Subcutaneous adipose tissue (tissue), 4 donors: ENCODE measurements around the gene SHC4. TPM values are rescaled to one million over a fixed set of nuclear protein-coding genes. Genes with fewer than 3 reads are reported as not detected.

Source experiments
- total RNA-seq, 4 donors: library from RNA; depleted of rRNA; stranded (reverse); fragments of >200 nt; gene quantifications; one replicate each; pipeline ENCODE4 v1.1.0, GENCODE V29; 2016
- TF ChIP-seq, protein P1 (sequence below): fragments of 450-650 bp; IDR thresholded peaks from one replicate; pipeline ENCODE4 v1.5.1; 2016; ENCODE audit warnings: low read depth, mild to moderate bottlenecking, control low read depth, antibody characterized with exemption, moderate library complexity

SHC4 gene
- total RNA-seq, 4 donors from 2014 or later: 0.38 to 0.85 TPM; not detected in 2

DNA sequence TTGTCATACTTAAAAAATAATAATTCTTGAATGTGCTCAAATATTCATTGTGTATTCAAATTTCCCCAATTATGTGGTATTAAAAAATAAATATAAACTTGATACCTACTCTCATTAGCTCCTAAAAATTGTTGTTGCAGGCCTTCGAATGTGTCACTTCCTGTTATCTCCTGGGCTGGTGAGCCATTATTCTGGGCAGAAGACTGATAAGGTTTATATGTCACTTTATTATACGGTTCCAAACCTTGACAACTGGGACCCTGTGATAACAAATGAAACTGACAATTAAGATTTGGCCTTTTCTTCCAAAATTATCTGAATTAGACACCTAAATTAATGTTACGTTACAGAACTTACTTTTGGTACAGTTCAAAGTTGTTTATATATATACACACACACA lies 167.8 kb downstream of the SHC4 start:
- TF ChIP-seq, protein P1, sequence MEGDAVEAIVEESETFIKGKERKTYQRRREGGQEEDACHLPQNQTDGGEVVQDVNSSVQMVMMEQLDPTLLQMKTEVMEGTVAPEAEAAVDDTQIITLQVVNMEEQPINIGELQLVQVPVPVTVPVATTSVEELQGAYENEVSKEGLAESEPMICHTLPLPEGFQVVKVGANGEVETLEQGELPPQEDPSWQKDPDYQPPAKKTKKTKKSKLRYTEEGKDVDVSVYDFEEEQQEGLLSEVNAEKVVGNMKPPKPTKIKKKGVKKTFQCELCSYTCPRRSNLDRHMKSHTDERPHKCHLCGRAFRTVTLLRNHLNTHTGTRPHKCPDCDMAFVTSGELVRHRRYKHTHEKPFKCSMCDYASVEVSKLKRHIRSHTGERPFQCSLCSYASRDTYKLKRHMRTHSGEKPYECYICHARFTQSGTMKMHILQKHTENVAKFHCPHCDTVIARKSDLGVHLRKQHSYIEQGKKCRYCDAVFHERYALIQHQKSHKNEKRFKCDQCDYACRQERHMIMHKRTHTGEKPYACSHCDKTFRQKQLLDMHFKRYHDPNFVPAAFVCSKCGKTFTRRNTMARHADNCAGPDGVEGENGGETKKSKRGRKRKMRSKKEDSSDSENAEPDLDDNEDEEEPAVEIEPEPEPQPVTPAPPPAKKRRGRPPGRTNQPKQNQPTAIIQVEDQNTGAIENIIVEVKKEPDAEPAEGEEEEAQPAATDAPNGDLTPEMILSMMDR: no peak

DNA sequence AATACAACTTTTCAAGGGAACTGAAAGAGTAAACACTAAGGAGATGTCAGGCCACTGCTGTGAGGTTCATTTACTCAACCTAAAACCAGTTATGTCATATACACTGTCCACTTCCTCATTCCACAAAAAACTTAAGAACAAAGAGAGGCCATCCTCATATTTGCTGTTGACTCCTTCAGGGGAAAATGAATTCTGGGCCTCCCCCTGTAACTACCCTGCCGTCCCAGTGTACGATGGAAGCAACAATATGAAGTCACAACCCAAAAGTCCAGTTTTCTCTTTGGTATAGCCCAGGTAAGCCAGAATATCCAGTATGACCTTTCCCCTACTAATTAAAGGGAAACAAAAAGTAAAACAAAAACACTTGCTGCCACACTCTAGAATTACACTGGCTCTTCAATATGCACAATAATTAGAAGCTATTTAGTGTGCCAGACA lies 169.0 kb downstream of the SHC4 start:
- TF ChIP-seq, protein P1: no peak

DNA sequence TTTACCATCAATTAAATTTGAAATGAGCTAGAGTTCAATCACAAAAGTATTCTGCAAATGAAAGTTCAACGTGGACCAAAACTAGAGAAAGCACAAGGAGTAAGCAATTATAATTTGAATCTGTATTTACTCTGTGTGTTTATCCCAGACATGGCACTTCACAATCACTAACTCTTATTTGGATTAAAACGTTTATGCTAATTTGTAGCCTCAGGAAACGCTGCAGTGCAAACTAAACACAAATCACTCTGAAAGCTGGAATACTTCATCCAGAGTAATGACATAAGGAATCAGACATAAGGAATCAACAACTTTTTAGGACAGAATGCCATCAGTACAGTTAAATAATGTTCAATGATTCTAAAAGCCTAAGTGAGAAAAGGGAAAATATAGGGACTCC lies 171.3 kb downstream of the SHC4 start:
- TF ChIP-seq, protein P1: no peak

DNA sequence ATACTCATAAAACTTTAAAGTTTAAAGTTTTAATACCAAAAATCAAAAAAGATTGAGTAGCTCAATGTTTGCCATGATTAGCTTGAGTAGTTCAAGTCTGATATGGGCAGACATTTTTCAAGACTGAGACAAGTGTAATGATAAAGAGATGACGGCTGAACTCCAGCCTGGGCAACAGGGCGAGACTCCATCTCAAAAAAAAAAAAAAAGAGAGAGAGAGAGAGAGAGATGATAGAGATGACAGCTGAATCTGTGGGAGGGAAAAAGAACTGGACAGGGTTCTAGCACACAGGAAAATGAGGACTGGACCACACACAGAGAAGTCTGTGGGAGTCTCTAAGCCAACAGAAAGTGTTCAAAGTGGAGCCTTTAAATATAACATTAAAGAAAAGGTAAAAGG lies 178.0 kb downstream of the SHC4 start:
- TF ChIP-seq, protein P1: no peak

DNA sequence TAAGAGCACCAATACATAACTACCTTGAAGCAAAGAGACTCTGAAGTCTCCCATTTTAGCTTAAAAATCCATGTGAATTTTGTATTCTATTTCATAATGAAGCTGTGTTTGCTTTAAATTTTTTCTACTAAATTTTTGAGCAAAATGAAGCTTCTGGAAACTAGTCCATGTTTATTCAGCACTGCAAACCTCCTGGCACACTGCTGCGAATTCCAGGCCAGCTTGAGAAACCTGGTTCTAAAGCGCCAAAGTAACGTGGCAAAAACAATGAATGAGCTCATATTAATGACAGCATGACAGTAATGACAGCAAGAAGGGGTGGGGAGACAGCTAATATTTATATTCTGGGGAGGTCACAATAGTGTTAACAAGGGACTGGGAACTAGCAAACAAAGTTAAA lies 178.5 kb downstream of the SHC4 start:
- TF ChIP-seq, protein P1: no peak

DNA sequence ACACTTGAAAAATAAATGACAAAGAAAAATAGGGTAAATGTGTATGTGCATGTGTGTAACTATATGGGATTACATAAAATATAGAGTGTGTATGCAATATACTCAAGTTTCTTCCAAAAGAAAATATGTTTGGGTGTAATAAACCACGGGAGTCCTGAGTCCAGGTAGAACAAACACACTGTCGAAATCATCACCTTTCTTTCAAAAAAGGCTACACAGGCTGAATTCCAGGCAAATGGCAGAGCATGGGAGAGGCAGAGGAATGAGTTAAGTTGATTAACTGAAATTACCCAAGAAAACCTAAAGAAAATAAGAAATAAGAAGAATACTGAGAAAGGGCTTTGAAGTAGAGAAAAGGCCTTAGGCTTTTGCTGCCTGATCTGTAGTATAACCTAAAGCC lies 179.0 kb downstream of the SHC4 start:
- TF ChIP-seq, protein P1: no peak

DNA sequence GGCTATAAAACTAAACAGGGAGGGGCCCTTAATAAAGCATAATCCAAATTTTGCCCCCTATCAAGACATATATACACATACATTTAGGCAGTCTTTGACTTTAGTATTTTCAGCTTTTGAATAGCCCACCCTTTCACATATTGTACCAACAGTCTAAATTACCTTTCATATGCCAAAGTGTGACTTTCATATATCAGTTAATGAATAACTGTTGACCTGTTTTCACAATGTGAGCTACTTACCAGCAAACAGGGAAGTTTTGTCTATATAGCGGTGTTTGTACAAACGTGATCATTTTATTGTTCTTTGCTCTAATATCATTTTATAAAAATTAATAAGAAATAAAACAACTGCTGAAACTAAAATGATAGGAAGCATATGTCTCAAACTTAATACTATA lies 180.8 kb downstream of the SHC4 start:
- TF ChIP-seq, protein P1: no peak
